ENCODE measurements around the gene MYCBP2.
"Not testable (repeated sequence)": the region's sequence is repeated elsewhere in the genome, so short reads cannot be mapped to it uniquely, and the experiment has no call there.

MYCBP2 gene

DNA sequence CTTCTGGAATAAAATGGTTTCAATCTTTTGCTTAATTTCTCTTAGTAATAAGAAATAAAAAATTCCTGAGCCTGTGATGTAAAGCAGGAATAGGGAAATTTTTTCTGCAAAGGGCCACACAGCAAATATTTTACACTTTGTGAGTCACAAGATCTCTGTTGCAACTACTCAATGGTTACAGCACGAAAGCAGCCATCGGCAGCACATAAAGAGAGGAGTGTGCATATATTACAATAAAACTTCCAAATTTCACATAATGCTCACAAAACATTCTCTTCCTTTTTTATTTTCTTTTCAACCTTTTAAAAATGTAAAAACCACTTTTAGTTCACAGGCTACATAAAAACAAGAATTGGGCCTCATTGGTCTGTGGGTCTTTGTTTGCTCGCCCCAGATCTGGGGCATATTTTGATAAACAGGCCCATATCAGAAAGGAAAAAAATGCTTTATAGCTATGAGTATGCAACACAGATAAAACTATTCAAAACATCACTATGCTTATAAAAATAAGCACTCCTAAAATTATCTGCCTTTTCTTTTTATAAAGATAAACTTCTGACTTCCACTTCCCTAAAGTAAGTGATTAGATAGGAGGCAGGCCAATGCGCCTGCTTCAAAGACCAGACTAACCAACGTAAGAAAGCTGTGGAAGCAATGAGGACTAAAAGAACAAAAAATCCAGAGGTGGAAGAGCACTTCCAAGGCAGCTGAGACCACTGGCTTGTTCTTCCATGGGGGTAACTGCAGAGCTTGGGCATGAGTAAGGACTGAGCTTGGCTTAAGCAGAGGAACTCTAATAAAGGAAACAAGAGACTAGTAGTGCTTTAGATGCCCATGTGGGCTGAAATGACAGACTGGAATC lies 26.5 kb downstream of the MYCBP2 start:
- DNase-seq (ENCODE audit: low read depth in 3 of 3), result no peak

DNA sequence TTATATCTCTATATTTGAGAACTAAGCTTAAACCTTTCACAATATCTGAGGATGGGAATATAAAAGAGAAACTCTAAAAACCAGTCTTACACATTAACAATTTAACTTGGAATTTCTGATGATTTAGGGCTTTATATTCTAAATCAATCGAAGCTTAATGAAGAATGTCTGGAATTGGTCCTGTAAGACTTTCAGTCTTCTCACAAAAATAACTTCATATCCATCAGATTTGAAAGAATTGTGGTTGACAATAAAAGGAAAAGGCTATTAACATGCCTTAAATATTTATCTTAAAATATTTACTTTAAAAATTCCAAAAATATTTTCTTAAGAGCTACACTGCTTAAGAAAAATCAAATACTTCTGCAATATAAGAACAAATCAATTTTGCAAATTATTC lies 27.3 kb downstream of the MYCBP2 start:
- no peak for DNase-seq (ENCODE audit: low read depth in 3 of 3)

DNA sequence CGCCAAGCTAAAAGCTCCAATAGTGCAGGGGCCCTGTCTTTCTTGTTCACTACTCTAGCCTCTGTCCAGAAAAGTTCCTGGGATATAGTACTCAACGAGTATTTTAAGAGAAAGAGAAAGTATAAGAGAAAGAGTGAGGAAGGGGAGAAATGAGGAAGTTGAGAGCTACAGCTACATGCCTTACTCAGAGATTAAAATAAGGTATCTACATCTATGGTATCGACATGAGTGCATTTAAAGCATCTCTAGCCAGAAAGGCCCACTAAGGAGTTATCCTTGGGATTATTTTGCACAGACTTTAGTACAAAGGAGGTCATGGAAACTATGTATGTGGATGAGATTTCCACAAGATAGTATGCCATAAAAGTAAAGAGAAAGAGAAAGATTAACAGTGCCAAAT lies 28.5 kb downstream of the MYCBP2 start:
- no peak for DNase-seq (ENCODE audit: low read depth in 3 of 3)

DNA sequence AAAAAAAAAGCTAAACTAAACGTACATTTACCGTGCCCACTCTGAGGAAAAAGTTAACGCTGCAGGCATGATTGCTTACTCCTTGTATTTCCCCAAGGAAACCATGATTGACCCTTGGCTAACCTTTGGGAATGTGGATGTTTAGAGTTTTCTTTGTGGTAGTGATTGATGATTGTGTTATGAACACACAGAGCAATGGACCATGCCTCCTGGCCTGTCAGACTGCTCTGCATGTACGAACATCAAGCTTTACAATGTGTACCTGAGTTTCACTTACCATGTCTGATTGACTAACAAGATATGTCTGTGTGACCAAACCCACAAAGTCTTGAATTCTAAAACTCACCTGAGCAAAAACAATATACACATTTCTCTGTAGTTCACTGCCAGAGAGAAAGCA lies 35.1 kb downstream of the MYCBP2 start:
- no peak for DNase-seq (ENCODE audit: low read depth in 3 of 3)

DNA sequence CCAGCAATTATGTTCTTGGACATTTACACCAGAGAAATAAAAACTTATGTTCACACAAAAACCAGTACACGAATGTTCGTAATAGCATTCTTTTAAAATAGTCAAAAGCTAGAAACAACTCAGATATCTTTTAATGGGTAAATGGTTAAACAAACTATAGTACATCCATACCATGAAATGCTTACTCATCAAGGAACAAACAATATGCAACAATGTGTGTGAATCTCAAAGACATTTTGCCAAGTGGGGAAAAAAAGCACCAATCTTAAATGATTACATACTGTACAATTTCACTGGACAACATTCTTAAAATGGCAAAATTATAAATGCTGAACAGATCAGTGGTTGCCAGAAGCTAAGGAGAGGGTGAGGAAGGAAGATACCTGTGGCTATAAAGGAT lies 36.6 kb downstream of the MYCBP2 start:
- no peak for DNase-seq (ENCODE audit: low read depth in 3 of 3)

DNA sequence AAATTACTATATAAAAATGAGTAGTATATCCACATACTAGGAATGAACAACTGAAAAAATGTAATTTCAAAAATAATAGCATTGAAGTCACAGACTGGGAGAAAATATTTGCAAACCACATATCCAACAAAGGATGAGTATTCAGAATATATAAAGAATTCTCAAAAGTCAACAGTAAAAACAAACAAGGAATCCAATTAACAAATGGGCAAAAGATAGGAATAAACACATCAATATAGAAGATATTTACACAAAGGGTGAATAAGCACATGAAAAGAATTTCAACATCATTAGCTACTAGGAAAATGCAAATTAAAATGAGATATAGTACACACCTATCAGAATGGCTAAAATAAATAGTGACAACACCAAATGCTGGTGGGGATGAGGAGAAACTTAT lies 37.0 kb downstream of the MYCBP2 start:
- no peak for DNase-seq (ENCODE audit: low read depth in 3 of 3)

GRCh38 chr13:77285632-77286031 lies 41.3 kb downstream of the MYCBP2 start:
- DNase-seq (ENCODE audit: low read depth in 3 of 3), result not testable (repeated sequence)

- DNase-seq (ENCODE audit: low read depth in 3 of 3), result no peak
Observed at GRCh38 chr13:77285098-77285497, 41.8 kb downstream of the MYCBP2 start.

DNA sequence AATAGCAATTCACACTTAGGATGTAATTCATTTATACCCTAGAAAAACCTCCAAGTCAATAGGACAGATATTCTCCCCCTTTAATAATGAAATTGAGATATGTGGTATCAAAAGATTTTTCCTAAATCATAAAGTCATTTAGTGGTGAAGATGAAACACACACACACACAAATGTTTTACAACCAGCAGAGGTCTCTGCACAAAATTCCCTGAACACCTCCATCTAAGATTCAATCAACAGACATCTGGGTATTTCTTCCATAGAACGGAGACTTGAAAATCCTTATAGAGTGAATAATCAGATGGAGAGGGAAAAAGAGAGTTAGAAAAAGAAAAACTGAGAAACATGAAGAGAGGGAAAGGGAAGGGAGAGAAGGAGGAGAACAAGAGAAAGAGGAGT lies 52.8 kb downstream of the MYCBP2 start:
- no peak for DNase-seq (ENCODE audit: low read depth in 3 of 3)

- DNase-seq (ENCODE audit: low read depth in 3 of 3), result no peak
Observed at GRCh38 chr13:77269141-77269540, 57.8 kb downstream of the MYCBP2 start.

DNA sequence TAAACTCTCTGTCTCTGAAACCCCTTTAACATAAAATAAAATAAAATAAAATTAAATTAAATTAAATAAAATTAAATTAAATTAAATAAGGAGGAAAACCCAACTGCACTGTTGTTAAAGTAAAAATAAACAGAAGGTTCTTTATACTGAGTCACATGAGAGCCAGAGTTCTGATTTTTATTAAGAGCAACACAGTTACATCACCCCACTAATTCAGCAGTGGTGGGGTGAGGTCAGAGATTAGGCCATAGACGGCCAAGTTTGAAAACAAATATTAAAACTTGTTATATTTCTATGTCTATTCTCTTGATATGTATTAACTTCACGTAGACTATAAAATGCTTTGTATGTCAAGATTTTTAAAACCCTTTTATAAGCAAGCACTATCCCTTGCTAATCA lies 59.5 kb downstream of the MYCBP2 start:
- no peak for DNase-seq (ENCODE audit: low read depth in 3 of 3)

GRCh38 chr13:77265336-77265735 lies 61.6 kb downstream of the MYCBP2 start:
- DNase-seq (ENCODE audit: low read depth in 3 of 3), result no peak

DNA sequence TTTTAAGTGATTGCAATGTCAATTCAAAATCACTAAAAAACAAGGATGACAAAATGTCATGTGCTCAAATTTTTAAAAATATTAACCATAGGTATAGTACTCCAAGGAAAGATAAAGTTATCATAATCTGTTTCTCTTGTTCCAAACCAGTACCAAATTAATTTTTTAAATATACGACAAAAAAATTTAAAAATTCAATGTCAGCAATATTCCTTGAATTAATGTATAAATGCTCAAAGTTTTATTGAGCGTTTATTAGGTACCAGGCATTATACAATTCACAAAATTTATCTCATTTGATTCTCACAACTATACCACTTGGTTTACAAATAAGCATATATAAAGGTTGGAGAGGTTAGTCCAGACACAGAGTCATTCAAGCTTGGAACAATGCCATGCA lies 64.7 kb downstream of the MYCBP2 start:
- no peak for DNase-seq (ENCODE audit: low read depth in 3 of 3)

DNA sequence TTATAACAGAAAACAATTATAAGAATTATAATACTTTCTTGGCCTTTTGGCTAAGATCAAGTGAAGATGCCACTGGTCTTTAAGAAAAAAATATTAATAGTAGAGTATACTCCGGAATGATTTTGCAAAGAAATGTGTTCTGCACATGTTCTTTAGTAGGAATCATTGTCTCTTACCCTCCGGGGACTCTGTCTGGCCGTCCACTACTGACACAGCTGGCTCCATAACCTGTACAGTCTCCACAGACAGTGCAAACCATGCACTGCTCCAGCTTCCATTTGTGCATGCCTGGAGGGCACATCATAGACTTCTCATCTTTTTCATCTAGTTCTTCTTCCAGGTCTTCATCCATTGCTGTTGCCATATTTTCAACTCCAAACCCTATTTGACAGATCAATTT lies 75.9 kb downstream of the MYCBP2 start:
- no peak for DNase-seq (ENCODE audit: low read depth in 3 of 3)

DNA sequence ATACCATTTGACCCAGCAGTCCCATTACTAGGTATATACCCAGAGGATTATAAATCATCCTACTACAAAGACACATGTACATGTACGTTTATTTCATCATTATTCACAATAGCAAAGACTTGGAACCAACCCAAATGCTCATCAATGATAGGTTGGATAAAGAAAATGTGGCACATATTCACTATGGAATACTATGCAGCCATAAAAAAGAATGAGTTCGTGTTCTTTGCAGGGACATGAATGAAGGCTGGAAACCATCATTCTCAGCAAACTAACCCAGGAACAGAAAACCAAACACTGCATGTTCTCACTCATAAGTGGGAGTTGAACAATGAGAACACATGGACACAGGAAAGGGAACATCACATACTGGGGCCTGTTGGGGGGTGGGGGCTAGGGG lies 81.7 kb downstream of the MYCBP2 start:
- DNase-seq (ENCODE audit: low read depth in 3 of 3), result not testable (repeated sequence)

DNA sequence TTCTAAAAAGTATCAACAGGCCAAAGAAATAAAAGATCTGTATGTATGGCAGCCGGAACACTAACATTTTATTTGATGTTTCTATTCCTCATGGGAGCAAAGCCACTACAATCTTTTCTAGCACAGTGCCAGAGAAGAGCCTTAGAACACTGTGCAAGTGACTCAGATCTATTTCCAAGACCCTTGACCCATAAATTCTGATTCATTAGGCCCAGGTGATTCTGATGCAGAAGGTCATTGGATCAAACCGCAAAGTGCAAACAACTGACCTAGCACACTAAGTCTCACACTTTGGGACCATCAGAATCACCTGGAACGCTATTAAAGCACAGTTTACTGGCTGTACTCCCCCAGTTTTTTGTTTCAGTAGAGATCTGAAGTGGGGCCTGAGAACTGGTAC lies 87.6 kb downstream of the MYCBP2 start:
- DNase-seq (ENCODE audit: low read depth in 3 of 3), result no peak

- DNase-seq (ENCODE audit: low read depth in 3 of 3), result no peak
Observed at GRCh38 chr13:77235456-77236022, 91.4 kb downstream of the MYCBP2 start.

- no peak for DNase-seq (ENCODE audit: low read depth in 3 of 3)
Observed at GRCh38 chr13:77233159-77233558, 93.7 kb downstream of the MYCBP2 start.

DNA sequence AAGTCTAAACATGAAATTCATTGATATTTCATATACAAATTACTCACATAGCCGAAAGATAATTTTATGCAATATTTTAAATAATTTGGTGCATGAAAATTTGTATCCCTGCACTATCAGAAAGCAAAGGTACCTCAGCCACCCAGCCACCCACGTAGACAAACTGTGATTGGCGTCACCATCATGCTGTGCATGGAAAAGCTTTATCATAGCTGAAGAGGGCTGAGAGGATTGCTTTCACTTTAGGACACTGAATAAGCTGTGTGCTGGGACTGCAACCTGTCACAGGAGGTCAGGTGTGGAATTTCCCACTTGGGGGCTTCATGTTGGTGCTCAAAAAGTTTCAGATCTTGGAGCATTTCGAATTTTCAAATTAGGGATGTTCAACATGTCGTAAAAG lies 96.3 kb downstream of the MYCBP2 start:
- DNase-seq (ENCODE audit: low read depth in 3 of 3), result no peak

- no peak for DNase-seq (ENCODE audit: low read depth in 3 of 3)
Observed at GRCh38 chr13:77225946-77226345, 100.9 kb downstream of the MYCBP2 start.

GRCh38 chr13:77222909-77223308 lies 104.0 kb downstream of the MYCBP2 start:
- no peak for DNase-seq (ENCODE audit: low read depth in 3 of 3)

GRCh38 chr13:77222000-77222690 lies 104.7 kb downstream of the MYCBP2 start:
- DNase-seq (ENCODE audit: low read depth in 3 of 3), result no peak

GRCh38 chr13:77219401-77219800 lies 107.5 kb downstream of the MYCBP2 start:
- no peak for DNase-seq (ENCODE audit: low read depth in 3 of 3)

Measured in stimulated activated CD4-positive, alpha-beta T cell treated with anti-CD3 and anti-CD28 coated beads, TNF-alpha, amount 100 ng/mL, for 48 hours (primary cell).